ENCODE results near the gene PIK3CB. TPM values are rescaled to one million over a fixed set of nuclear protein-coding genes. Genes with fewer than 3 reads are reported as not detected.

PIK3CB gene
- total and polyA plus RNA-seq, 2 of the 8 experiments (the other 6 are each of a cell fraction or from before 2014, with no cell fraction given): 8.3 to 35.2 TPM

- TF ChIP-seq CHD7 (IDR thresholded peaks at IDR 0.05; ENCODE audit: insufficient replicate concordance, low read length): no peak
- no peak for TF ChIP-seq POLR2A (IDR thresholded peaks at IDR 0.05; ENCODE audit: control extremely low read depth in 1 of 2, low read depth in 2 of 2, low read length in 2 of 2)
- no peak for TF ChIP-seq TAF7 (optimal IDR thresholded peaks at IDR 0.05; ENCODE audit: borderline replicate concordance, low read depth, low read length)
- TF ChIP-seq JUND (IDR thresholded peaks at IDR 0.05; ENCODE audit: low read length): no peak
- TF ChIP-seq HDAC6 (IDR thresholded peaks at IDR 0.05; ENCODE audit: low read depth, low read length): no peak
- TF ChIP-seq NANOG (IDR thresholded peaks at IDR 0.05; ENCODE audit: insufficient read depth, low read depth, low read length, poor library complexity, severe bottlenecking): no peak
- TF ChIP-seq E2F6 (IDR thresholded peaks at IDR 0.05): no peak
- TF ChIP-seq RXRA (IDR thresholded peaks at IDR 0.05; ENCODE audit: insufficient read depth, low read depth, low read length): no peak
- no peak for TF ChIP-seq BCL11A (IDR thresholded peaks at IDR 0.05; ENCODE audit: low read depth in 2 of 2, low read length in 2 of 2)
- no peak for TF ChIP-seq BRCA1 (IDR thresholded peaks at IDR 0.05; ENCODE audit: low read depth, low read length)
- TF ChIP-seq KDM1A (IDR thresholded peaks at IDR 0.05; ENCODE audit: borderline replicate concordance, low read length): no peak
- no peak for TF ChIP-seq SRF (IDR thresholded peaks at IDR 0.05; ENCODE audit: low read depth, low read length)
These were observed 115.9 kb downstream of the PIK3CB start (continued) for GRCh38 chr3:138718849-138719248.
